ENCODE data around the gene CCDC92B. TPM values are rescaled to one million over a fixed set of nuclear protein-coding genes. Genes with fewer than 3 reads are reported as not detected.

CCDC92B gene
- total RNA-seq, 1 donor from 2014 or later: 0.16 TPM

DNA sequence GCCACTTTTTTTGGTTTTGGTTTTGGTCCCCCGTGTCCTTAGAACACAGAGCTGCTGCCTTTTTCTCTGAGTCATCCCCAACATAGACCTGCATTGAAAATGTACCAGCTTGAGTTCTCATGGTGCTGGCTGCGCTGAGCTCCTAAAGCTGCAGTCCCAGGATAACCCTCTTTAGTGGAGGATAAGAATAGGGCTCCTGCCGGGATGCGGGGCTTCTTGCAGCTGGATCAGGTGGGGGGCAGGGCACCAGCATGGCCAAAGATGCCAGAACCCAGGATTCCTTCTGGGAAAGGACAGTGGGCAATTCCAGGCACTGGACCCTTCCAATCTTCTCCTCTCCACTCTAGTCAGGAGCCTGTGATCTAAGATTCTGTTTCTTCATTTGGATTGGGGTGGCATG lies 29.6 kb downstream of the CCDC92B start:
- TF ChIP-seq, protein P1, sequence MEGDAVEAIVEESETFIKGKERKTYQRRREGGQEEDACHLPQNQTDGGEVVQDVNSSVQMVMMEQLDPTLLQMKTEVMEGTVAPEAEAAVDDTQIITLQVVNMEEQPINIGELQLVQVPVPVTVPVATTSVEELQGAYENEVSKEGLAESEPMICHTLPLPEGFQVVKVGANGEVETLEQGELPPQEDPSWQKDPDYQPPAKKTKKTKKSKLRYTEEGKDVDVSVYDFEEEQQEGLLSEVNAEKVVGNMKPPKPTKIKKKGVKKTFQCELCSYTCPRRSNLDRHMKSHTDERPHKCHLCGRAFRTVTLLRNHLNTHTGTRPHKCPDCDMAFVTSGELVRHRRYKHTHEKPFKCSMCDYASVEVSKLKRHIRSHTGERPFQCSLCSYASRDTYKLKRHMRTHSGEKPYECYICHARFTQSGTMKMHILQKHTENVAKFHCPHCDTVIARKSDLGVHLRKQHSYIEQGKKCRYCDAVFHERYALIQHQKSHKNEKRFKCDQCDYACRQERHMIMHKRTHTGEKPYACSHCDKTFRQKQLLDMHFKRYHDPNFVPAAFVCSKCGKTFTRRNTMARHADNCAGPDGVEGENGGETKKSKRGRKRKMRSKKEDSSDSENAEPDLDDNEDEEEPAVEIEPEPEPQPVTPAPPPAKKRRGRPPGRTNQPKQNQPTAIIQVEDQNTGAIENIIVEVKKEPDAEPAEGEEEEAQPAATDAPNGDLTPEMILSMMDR (IDR thresholded peaks at IDR 0.05; ENCODE audit: borderline replicate concordance): no peak
- Histone ChIP-seq H3K27me3 (ENCODE audit: low read depth) (no peaks in the 10 kb centered on the region), H3K4me1 (peaks cover 10% of the 10 kb centered on the region), H3K9me3 (replicated peaks) (no peaks in the 10 kb centered on the region), H3K36me3 (no peaks in the 10 kb centered on the region), H3K4me3 (no peak overlapping the region), H3K27ac (replicated peaks) (no peak overlapping the region)
- intact Hi-C loops (cut with micrococcal nuclease): no loop called here
- DNase-seq: no peak

DNA sequence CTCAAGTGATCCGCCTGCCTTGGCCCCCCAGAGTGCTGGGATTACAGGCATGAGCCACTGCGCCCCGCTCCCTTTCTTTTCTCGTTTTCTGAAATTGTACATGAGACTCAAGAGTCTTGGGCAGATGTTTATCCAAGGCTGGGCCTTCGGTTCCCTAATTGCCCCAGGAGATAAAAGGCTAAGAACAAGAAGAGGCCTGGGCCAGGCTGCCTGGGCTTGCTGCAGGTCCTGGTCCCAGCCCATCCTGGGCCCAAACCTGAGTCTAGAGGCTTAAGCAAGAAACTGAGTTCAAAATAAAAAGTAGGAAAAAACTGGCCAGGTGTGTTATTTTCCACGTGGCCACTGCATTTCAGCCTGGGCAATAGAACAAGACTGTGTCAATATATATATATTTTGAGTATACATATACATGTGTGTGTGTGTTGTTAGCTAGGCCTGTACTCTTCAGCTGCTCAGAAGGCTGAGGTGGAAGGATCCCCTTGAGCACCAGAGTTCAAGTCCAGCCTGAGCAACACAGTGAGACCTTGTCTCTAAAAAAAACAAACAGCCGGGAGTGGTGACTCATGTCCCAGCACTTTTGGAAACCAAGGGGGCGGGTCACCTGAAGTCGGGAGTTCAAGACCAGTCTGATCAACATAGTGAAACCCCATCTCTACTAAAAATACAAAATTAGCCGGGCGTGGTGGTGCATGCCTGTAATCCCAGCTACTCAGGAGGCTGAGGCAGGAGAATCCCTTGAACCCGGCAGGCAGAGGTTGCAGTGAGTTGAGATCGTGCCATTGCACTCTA lies 31.1 kb downstream of the CCDC92B start:
- Histone ChIP-seq H3K27me3 (ENCODE audit: low read depth) (no peaks in the 10 kb centered on the region), H3K36me3 (no peaks in the 10 kb centered on the region), H3K9me3 (replicated peaks) (no peaks in the 10 kb centered on the region), H3K4me3 (no peak overlapping the region), H3K4me1 (peaks cover 14% of the 10 kb centered on the region), H3K27ac (replicated peaks) (no peak overlapping the region)
- DNase-seq: no peak
- intact Hi-C loops (cut with micrococcal nuclease): no loop called here
- TF ChIP-seq, protein P1 (IDR thresholded peaks at IDR 0.05; ENCODE audit: borderline replicate concordance): no peak

GRCh38 chr17:2716649-2717048 lies 32.8 kb downstream of the CCDC92B start:
- Histone ChIP-seq H3K27me3 (ENCODE audit: low read depth) (no peaks in the 10 kb centered on the region), H3K4me3 (no peak overlapping the region), H3K4me1 (peaks cover 29% of the 10 kb centered on the region), H3K27ac (replicated peaks) (no peak overlapping the region), H3K9me3 (replicated peaks) (no peaks in the 10 kb centered on the region), H3K36me3 (no peaks in the 10 kb centered on the region)
- TF ChIP-seq, protein P1 (IDR thresholded peaks at IDR 0.05; ENCODE audit: borderline replicate concordance): no peak
- intact Hi-C loops (cut with micrococcal nuclease): no loop called here
- DNase-seq: no peak

DNA sequence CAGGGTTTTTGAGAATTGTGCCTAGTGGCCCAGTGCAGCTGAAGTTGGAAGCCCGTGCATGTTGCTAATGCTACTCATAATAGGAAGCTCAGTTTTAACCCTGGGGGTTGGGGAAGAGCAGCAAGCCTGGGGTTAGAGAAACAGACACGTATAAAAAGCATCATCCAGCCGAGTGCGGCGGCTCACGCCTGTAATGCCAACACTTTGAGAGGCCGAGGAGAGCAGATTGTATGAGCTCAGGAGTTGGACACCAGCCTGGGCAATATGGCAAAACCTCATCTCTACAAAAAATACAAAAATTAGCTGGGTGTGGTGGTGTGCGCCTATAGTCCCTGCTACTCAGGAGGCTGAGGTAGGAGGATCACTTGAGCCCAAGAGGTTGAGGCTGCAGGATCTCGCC lies 35.6 kb downstream of the CCDC92B start:
- H3K4me3 ChIP-seq: peak overlapping the region; percentile 88
- H3K9me3 ChIP-seq (replicated peaks): no peaks in the 10 kb centered on the region
- DNase-seq: no peak
- intact Hi-C loops (cut with micrococcal nuclease): no loop called here
- H3K27me3 ChIP-seq (ENCODE audit: low read depth): no peaks in the 10 kb centered on the region
- no peaks in the 10 kb centered on the region for H3K36me3 ChIP-seq
- H3K4me1 ChIP-seq: peaks cover 53% of the 10 kb centered on the region
- no peak overlapping the region for H3K27ac ChIP-seq (replicated peaks)
- TF ChIP-seq, protein P1 (IDR thresholded peaks at IDR 0.05; ENCODE audit: borderline replicate concordance): no peak

- Histone ChIP-seq H3K36me3 (no peaks in the 10 kb centered on the region), H3K27me3 (ENCODE audit: low read depth) (no peaks in the 10 kb centered on the region), H3K4me3 (peak overlapping the region; percentile 88), H3K27ac (replicated peaks) (peak overlapping the region; percentile 97), H3K9me3 (replicated peaks) (no peaks in the 10 kb centered on the region), H3K4me1 (peaks cover 67% of the 10 kb centered on the region)
- TF ChIP-seq, protein P1 (IDR thresholded peaks at IDR 0.05; ENCODE audit: borderline replicate concordance): no peak
- intact Hi-C loops (cut with micrococcal nuclease): no loop called here
- no peak for DNase-seq
Measured at GRCh38 chr17:2712300-2713043, 37.0 kb downstream of the CCDC92B start.
